Measurements from ENCODE around the gene FBXW12. TPM values are rescaled to one million over a fixed set of nuclear protein-coding genes. Genes with fewer than 3 reads are reported as not detected.

Gene FBXW12
- total and polyA plus RNA-seq, 10 donors, result 0.33 to 0.42 TPM; not detected in 8

- no peak for TF ChIP-seq POLR2A (IDR thresholded peaks at IDR 0.05)
- intact Hi-C loops (cut with DNase I; ENCODE audit: low total_unique reads), result loop anchor here (2.0 to 10.0 kb wide), 2 partner anchors 34 to 160 kb away; no protein-coding TSS in a partner anchor
- H3K36me3 ChIP-seq, result peaks cover 0 to 34% (median 18%) of the 10 kb centered on the region in 6 donors
- 87 to 92% (median 92%) methylated on average over 4 of the region's 4 CpGs for WGBS, 5 donors
- peaks cover 0 to 1% (median 0%) of the 10 kb centered on the region in 7 donors for H3K27me3 ChIP-seq (replicated peaks in 1 of 7)
- no peak for DNase-seq
- no peaks in the 10 kb centered on the region for H3K9me3 ChIP-seq
- H3K4me3 ChIP-seq, result no peak overlapping the region
- H3K27ac ChIP-seq, result peak overlapping the region in 6 of 8 donors; percentile 70 to 89 (median 74)
- H3K4me1 ChIP-seq, result peaks cover 14 to 84% (median 50%) of the 10 kb centered on the region in 6 donors
Observed at GRCh38 chr3:48435223-48435595, 63.2 kb downstream of the FBXW12 start.

GRCh38 chr3:48435774-48436476, 63.9 kb downstream of the FBXW12 start:
- intact Hi-C loops (cut with DNase I; ENCODE audit: low total_unique reads), result loop anchor here (2.0 to 10.0 kb wide), 2 partner anchors 35 to 161 kb away; no protein-coding TSS in a partner anchor
- Histone ChIP-seq H3K36me3 (peaks cover 0 to 34% (median 18%) of the 10 kb centered on the region in 6 donors), H3K27me3 (replicated peaks in 1 of 7) (no peaks in the 10 kb centered on the region), H3K4me3 (no peak overlapping the region), H3K27ac (peak overlapping the region in 6 of 8 donors; percentile 70 to 89 (median 74)), H3K4me1 (peaks cover 14 to 81% (median 49%) of the 10 kb centered on the region in 6 donors), H3K9me3 (no peaks in the 10 kb centered on the region)
- peak; percentile 94 for DNase-seq
- TF ChIP-seq POLR2AphosphoS5 (IDR thresholded peaks at IDR 0.05), result peak in 2 of 3 donors; percentile 59 to 69
- TF ChIP-seq POLR2A (IDR thresholded peaks at IDR 0.05), result no peak
- TF ChIP-seq, protein P1, sequence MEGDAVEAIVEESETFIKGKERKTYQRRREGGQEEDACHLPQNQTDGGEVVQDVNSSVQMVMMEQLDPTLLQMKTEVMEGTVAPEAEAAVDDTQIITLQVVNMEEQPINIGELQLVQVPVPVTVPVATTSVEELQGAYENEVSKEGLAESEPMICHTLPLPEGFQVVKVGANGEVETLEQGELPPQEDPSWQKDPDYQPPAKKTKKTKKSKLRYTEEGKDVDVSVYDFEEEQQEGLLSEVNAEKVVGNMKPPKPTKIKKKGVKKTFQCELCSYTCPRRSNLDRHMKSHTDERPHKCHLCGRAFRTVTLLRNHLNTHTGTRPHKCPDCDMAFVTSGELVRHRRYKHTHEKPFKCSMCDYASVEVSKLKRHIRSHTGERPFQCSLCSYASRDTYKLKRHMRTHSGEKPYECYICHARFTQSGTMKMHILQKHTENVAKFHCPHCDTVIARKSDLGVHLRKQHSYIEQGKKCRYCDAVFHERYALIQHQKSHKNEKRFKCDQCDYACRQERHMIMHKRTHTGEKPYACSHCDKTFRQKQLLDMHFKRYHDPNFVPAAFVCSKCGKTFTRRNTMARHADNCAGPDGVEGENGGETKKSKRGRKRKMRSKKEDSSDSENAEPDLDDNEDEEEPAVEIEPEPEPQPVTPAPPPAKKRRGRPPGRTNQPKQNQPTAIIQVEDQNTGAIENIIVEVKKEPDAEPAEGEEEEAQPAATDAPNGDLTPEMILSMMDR (IDR thresholded peaks at IDR 0.05 in 8 of 11, conservative IDR thresholded peaks at IDR 0.05 in 3 of 11), result peak; percentile 99 to 100 (median 99)
- 36 to 52% (median 45%) methylated on average over 7 of the region's 7 CpGs for WGBS, 5 donors

DNA sequence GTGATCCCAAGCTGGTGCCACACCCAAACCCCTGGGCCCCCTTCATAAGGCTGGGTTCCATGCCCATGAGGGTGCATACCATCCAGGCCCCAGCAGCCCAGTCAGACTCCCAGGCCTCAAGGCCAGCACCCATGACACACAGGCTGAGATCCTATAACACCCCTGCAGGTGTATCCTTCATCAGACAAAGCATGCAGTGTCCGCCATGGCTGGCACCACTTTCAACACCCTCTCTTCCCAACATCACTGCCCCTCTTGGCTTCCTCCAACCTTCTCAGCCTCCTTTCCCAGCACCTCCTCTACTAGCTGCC, 64.4 kb downstream of the FBXW12 start:
- no peaks in the 10 kb centered on the region for H3K27me3 ChIP-seq (replicated peaks in 1 of 7)
- H3K27ac ChIP-seq, result peak overlapping the region in 7 of 8 donors; percentile 41 to 89 (median 71)
- H3K4me1 ChIP-seq, result peaks cover 18 to 81% (median 51%) of the 10 kb centered on the region in 6 donors
- H3K9me3 ChIP-seq, result no peaks in the 10 kb centered on the region
- intact Hi-C loops (cut with DNase I; ENCODE audit: low total_unique reads), result loop anchor here (10.0 kb wide), 1 partner anchor 162 kb away; no protein-coding TSS in a partner anchor
- 0 to 94% (median 5%) methylated on average over 1 of the region's 1 CpG for WGBS, 5 donors
- DNase-seq, result peak; percentile 71
- no peak overlapping the region for H3K4me3 ChIP-seq
- H3K36me3 ChIP-seq, result peaks cover 0 to 38% (median 18%) of the 10 kb centered on the region in 6 donors
- TF ChIP-seq POLR2AphosphoS5 (IDR thresholded peaks at IDR 0.05) (no peak), POLR2A (IDR thresholded peaks at IDR 0.05) (no peak)
- TF ChIP-seq, protein P1 (IDR thresholded peaks at IDR 0.05 in 8 of 11, conservative IDR thresholded peaks at IDR 0.05 in 3 of 11), result no peak

- intact Hi-C loops (cut with DNase I; ENCODE audit: low total_unique reads), result loop anchor here (10.0 kb wide), 1 partner anchor 162 kb away; no protein-coding TSS in a partner anchor
- no peak for DNase-seq
- Histone ChIP-seq H3K27me3 (replicated peaks in 1 of 7) (no peaks in the 10 kb centered on the region), H3K4me3 (no peak overlapping the region), H3K9me3 (no peaks in the 10 kb centered on the region), H3K4me1 (peaks cover 22 to 81% (median 53%) of the 10 kb centered on the region in 6 donors), H3K27ac (peak overlapping the region in 2 of 8 donors; percentile 63 to 89), H3K36me3 (peaks cover 0 to 38% (median 19%) of the 10 kb centered on the region in 6 donors)
- WGBS, 5 donors, result 89 to 97% (median 90%) methylated on average over 7 of the region's 7 CpGs
- TF ChIP-seq, protein P1 (IDR thresholded peaks at IDR 0.05 in 8 of 11, conservative IDR thresholded peaks at IDR 0.05 in 3 of 11), result no peak
- no peak for TF ChIP-seq POLR2AphosphoS5 (IDR thresholded peaks at IDR 0.05)
- TF ChIP-seq POLR2A (IDR thresholded peaks at IDR 0.05), result no peak
Observed at GRCh38 chr3:48436855-48437254, 64.8 kb downstream of the FBXW12 start.
